ENCODE data around the gene KCNN2.

Gene KCNN2

GRCh38 chr5:114361724-114362196, at the start of gene KCNN2:
Gene KCNN2, plus strand, starts transcription at chr5:114362070. Its CDS starts 70 bp downstream, at chr5:114362140.
- DNase-seq (ENCODE audit: low spot score): peak; percentile 8

- no peak for DNase-seq (ENCODE audit: low spot score)
Observed at GRCh38 chr5:114312658-114313057, 49.2 kb upstream of the KCNN2 start.

GRCh38 chr5:114314061-114314460, 47.8 kb upstream of the KCNN2 start:
- no peak for DNase-seq (ENCODE audit: low spot score)

GRCh38 chr5:114316167-114316566, 45.7 kb upstream of the KCNN2 start:
- no peak for DNase-seq (ENCODE audit: low spot score)

- DNase-seq (ENCODE audit: low spot score): no peak
Observed at GRCh38 chr5:114317751-114318150, 44.1 kb upstream of the KCNN2 start.

- no peak for DNase-seq (ENCODE audit: low spot score)
Observed at GRCh38 chr5:114319236-114319635, 42.6 kb upstream of the KCNN2 start.

GRCh38 chr5:114319821-114320220, 42.0 kb upstream of the KCNN2 start:
- DNase-seq (ENCODE audit: low spot score): peak; percentile 28

- DNase-seq (ENCODE audit: low spot score): no peak
Observed at GRCh38 chr5:114324282-114324681, 37.6 kb upstream of the KCNN2 start.

GRCh38 chr5:114325541-114325940, 36.3 kb upstream of the KCNN2 start:
- DNase-seq (ENCODE audit: low spot score): no peak

- DNase-seq (ENCODE audit: low spot score): no peak
Observed at GRCh38 chr5:114327474-114327873, 34.4 kb upstream of the KCNN2 start.

GRCh38 chr5:114327987-114328386, 33.9 kb upstream of the KCNN2 start:
- DNase-seq (ENCODE audit: low spot score): no peak

- no peak for DNase-seq (ENCODE audit: low spot score)
Observed at GRCh38 chr5:114330916-114331531, 30.8 kb upstream of the KCNN2 start.

GRCh38 chr5:114332493-114332892, 29.4 kb upstream of the KCNN2 start:
- DNase-seq (ENCODE audit: low spot score): no peak

- no peak for DNase-seq (ENCODE audit: low spot score)
Observed at GRCh38 chr5:114332925-114333324, 28.9 kb upstream of the KCNN2 start.

- no peak for DNase-seq (ENCODE audit: low spot score)
Observed at GRCh38 chr5:114335391-114335790, 26.5 kb upstream of the KCNN2 start.

- DNase-seq (ENCODE audit: low spot score): no peak
Observed at GRCh38 chr5:114339108-114339507, 22.8 kb upstream of the KCNN2 start.

GRCh38 chr5:114346181-114346580, 15.7 kb upstream of the KCNN2 start:
- no peak for DNase-seq (ENCODE audit: low spot score)

- no peak for DNase-seq (ENCODE audit: low spot score)
Observed at GRCh38 chr5:114355086-114355830, 6.6 kb upstream of the KCNN2 start.

GRCh38 chr5:114358329-114358728, 3.5 kb upstream of the KCNN2 start:
- no peak for DNase-seq (ENCODE audit: low spot score)

- no peak for DNase-seq (ENCODE audit: low spot score)
Observed at GRCh38 chr5:114360357-114360756, 1.5 kb upstream of the KCNN2 start.

- no peak for DNase-seq (ENCODE audit: low spot score)
Observed at GRCh38 chr5:114360816-114361723, 800 bp upstream of the KCNN2 start.

GRCh38 chr5:114362197-114362976, 517 bp downstream of the KCNN2 start:
- DNase-seq (ENCODE audit: low spot score): no peak

All from COLO829 (cell line).